ENCODE measurements around the gene WDR43. TPM values are rescaled to one million over a fixed set of nuclear protein-coding genes. Genes with fewer than 3 reads are reported as not detected.

WDR43 gene
- total and polyA plus RNA-seq, 9 of the 15 experiments (the other 6 are each of a cell fraction or from before 2014, with no cell fraction given) = 34.6 to 197 (median 105) TPM

DNA sequence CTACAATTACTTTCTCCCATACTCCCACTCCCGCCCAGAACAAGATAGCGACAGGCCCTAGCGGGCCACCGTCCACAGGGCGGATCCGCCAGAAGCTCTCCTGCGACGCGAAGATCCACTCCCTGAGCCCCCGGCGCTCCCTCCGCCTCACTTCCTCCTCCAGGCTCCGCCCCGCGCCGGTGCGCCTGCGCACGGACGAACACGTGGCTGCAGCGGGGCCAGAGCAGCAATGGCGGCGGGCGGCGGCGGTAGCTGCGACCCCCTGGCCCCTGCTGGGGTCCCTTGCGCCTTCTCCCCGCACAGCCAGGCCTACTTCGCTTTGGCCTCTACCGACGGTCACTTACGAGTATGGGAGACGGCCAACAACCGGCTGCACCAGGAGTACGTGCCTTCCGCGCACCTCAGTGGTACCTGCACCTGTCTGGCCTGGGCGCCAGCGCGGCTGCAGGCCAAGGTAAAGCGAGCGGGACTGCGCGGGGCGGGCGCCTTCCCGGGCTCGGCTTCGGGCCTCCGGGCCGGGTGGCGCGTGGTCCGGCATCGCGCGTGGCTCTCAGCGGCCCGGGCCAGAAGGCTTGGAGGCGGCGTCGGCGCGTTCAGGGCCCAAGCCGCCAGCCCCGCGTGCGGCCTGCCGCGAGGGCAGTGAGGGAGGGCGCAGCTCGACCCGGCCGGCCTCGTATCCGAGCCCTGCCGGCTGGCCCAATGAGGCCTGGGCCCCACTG is at the start of gene WDR43 (continued):
- TF ChIP-seq, protein P1, sequence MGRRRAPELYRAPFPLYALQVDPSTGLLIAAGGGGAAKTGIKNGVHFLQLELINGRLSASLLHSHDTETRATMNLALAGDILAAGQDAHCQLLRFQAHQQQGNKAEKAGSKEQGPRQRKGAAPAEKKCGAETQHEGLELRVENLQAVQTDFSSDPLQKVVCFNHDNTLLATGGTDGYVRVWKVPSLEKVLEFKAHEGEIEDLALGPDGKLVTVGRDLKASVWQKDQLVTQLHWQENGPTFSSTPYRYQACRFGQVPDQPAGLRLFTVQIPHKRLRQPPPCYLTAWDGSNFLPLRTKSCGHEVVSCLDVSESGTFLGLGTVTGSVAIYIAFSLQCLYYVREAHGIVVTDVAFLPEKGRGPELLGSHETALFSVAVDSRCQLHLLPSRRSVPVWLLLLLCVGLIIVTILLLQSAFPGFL (CRISPR knock-in tag; IDR thresholded peaks at IDR 0.05) = no peak
- TF ChIP-seq STAT5A (IDR thresholded peaks at IDR 0.05; ENCODE audit: borderline replicate concordance, low read length) (no peak), TAF15 (IDR thresholded peaks at IDR 0.05; ENCODE audit: low read depth, low read length) (no peak), LARP7 (IDR thresholded peaks at IDR 0.05) (no peak), CBX2 (IDR thresholded peaks at IDR 0.05; ENCODE audit: insufficient read depth, low read length, poor library complexity, severe bottlenecking) (no peak), THRAP3 (IDR thresholded peaks at IDR 0.05; ENCODE audit: borderline replicate concordance) (no peak), TAF9B (IDR thresholded peaks at IDR 0.05; ENCODE audit: partially characterized antibody) (peak; percentile 89), STAG1 (CRISPR knock-in tag; IDR thresholded peaks at IDR 0.05; ENCODE audit: borderline replicate concordance) (no peak), ZNF23 (CRISPR knock-in tag; IDR thresholded peaks at IDR 0.05) (no peak), NCOA4 (IDR thresholded peaks at IDR 0.05; ENCODE audit: partially characterized antibody) (no peak), ZNF408 (CRISPR knock-in tag; IDR thresholded peaks at IDR 0.05; ENCODE audit: low read depth) (no peak), GATA2 (CRISPR knock-in tag; IDR thresholded peaks at IDR 0.05) (no peak), PHF21A (IDR thresholded peaks at IDR 0.05; ENCODE audit: borderline replicate concordance, low read depth) (no peak), JUND (IDR thresholded peaks at IDR 0.05; ENCODE audit: borderline replicate concordance, low read depth, low read length) (no peak), JUND (tag; IDR thresholded peaks at IDR 0.05; ENCODE audit: borderline replicate concordance, low read depth, low read length) (no peak; the same call in 2 of the 3 replicates), ZBTB7A (IDR thresholded peaks at IDR 0.05; ENCODE audit: borderline replicate concordance, control insufficient read depth, low read depth, low read length) (peak; percentile 86), HMG20B (CRISPR knock-in tag; IDR thresholded peaks at IDR 0.05) (no peak), ZNF384 (IDR thresholded peaks at IDR 0.05; ENCODE audit: low read depth, low read length) (peak; percentile 100)
- TF ChIP-seq, protein P2, sequence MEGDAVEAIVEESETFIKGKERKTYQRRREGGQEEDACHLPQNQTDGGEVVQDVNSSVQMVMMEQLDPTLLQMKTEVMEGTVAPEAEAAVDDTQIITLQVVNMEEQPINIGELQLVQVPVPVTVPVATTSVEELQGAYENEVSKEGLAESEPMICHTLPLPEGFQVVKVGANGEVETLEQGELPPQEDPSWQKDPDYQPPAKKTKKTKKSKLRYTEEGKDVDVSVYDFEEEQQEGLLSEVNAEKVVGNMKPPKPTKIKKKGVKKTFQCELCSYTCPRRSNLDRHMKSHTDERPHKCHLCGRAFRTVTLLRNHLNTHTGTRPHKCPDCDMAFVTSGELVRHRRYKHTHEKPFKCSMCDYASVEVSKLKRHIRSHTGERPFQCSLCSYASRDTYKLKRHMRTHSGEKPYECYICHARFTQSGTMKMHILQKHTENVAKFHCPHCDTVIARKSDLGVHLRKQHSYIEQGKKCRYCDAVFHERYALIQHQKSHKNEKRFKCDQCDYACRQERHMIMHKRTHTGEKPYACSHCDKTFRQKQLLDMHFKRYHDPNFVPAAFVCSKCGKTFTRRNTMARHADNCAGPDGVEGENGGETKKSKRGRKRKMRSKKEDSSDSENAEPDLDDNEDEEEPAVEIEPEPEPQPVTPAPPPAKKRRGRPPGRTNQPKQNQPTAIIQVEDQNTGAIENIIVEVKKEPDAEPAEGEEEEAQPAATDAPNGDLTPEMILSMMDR (IDR thresholded peaks at IDR 0.05 in 2 of 3, conservative IDR thresholded peaks at IDR 0.05 in 1 of 3; ENCODE audit: insufficient read depth in 2 of 3, low read depth in 1 of 3, low read length in 3 of 3) = no peak
- TF ChIP-seq, protein P3, sequence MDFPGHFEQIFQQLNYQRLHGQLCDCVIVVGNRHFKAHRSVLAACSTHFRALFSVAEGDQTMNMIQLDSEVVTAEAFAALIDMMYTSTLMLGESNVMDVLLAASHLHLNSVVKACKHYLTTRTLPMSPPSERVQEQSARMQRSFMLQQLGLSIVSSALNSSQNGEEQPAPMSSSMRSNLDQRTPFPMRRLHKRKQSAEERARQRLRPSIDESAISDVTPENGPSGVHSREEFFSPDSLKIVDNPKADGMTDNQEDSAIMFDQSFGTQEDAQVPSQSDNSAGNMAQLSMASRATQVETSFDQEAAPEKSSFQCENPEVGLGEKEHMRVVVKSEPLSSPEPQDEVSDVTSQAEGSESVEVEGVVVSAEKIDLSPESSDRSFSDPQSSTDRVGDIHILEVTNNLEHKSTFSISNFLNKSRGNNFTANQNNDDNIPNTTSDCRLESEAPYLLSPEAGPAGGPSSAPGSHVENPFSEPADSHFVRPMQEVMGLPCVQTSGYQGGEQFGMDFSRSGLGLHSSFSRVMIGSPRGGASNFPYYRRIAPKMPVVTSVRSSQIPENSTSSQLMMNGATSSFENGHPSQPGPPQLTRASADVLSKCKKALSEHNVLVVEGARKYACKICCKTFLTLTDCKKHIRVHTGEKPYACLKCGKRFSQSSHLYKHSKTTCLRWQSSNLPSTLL (IDR thresholded peaks at IDR 0.05) = no peak
